ENCODE results near the gene LRP2. TPM values are rescaled to one million over a fixed set of nuclear protein-coding genes. Genes with fewer than 3 reads are reported as not detected.

LRP2 gene
- total RNA-seq, 2 donors from 2014 or later: 0.37 to 0.70 TPM

DNA sequence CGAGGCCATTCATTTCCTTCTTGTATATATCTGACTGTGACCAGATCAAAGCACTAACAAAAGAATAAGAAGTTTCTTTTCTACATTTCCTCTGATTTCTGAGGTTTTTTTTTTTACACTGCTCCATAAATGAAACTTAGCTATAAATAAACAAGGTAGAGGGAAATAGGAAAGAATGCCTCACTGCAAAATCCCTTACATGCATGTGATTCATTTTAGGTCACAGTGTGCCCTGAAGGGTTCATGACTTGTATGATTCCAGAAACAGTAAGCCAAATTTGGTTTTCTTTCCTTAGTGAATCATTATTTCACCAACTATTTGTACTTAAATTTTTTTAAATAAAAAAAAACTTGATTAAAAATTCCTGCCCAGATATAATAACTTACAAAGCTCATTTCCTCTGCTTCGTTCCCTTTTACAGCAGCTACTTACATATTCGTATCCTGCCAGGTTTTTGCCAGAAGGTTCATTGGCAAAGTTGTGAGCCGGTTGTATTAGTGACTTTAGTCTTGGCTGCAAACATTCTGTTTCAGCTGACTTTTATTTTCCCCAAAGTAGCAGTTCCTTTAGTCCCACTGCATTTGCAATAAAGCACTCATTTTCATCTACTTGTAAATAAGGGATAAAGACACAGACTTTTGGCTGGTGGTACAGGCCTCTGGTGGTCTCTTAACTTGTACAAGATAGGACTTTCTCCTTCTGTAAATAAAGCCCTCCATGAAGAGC is 58.6 kb downstream of the LRP2 start:
- H3K4me3 Mint-ChIP-seq: no peak overlapping the region
- H3K27ac Mint-ChIP-seq: no peak overlapping the region
- ATAC-seq (replicated peaks in 1 of 2): no peak
- no peak for DNase-seq
- peaks cover 10% of the 10 kb centered on the region for H3K27me3 Mint-ChIP-seq (ENCODE audit: low read depth)
- peaks cover under 1 to 4% of the 10 kb centered on the region in 2 donors for H3K9me3 Mint-ChIP-seq
- no peaks in the 10 kb centered on the region for H3K4me1 Mint-ChIP-seq (ENCODE audit: low read depth)
- H3K36me3 Mint-ChIP-seq (ENCODE audit: insufficient read depth in 2 of 2): no peaks in the 10 kb centered on the region

- no peaks in the 10 kb centered on the region for H3K36me3 Mint-ChIP-seq (ENCODE audit: insufficient read depth in 2 of 2)
These were observed 60.0 kb downstream of the LRP2 start for GRCh38 chr2:169302364-169302763.

GRCh38 chr2:169301596-169302335 is 60.6 kb downstream of the LRP2 start:
- Mint-ChIP-seq H3K4me1 (ENCODE audit: low read depth) (no peaks in the 10 kb centered on the region), H3K4me3 (no peak overlapping the region), H3K27ac (no peak overlapping the region), H3K9me3 (peaks cover 0 to 4% of the 10 kb centered on the region in 2 donors), H3K36me3 (ENCODE audit: insufficient read depth in 2 of 2) (no peaks in the 10 kb centered on the region), H3K27me3 (ENCODE audit: low read depth) (peaks cover 23% of the 10 kb centered on the region)
- DNase-seq: no peak
- ATAC-seq (replicated peaks in 1 of 2): no peak

More at GRCh38 chr2:169302364-169302763, 60.0 kb downstream of the LRP2 start:
- ATAC-seq (replicated peaks in 1 of 2): no peak
- no peak for DNase-seq
- Mint-ChIP-seq H3K4me1 (ENCODE audit: low read depth) (no peaks in the 10 kb centered on the region), H3K9me3 (peaks cover 0 to 4% of the 10 kb centered on the region in 2 donors), H3K27me3 (ENCODE audit: low read depth) (peaks cover 18% of the 10 kb centered on the region), H3K27ac (no peak overlapping the region), H3K4me3 (no peak overlapping the region)

- Mint-ChIP-seq H3K27ac (no peak overlapping the region), H3K36me3 (ENCODE audit: insufficient read depth in 2 of 2) (no peaks in the 10 kb centered on the region), H3K9me3 (peaks cover 0 to 4% of the 10 kb centered on the region in 2 donors), H3K4me3 (no peak overlapping the region), H3K4me1 (ENCODE audit: low read depth) (no peaks in the 10 kb centered on the region), H3K27me3 (ENCODE audit: low read depth) (peaks cover 26% of the 10 kb centered on the region)
- no peak for DNase-seq
- ATAC-seq (replicated peaks in 1 of 2): no peak
These were observed 61.5 kb downstream of the LRP2 start for GRCh38 chr2:169300636-169301530.

DNA sequence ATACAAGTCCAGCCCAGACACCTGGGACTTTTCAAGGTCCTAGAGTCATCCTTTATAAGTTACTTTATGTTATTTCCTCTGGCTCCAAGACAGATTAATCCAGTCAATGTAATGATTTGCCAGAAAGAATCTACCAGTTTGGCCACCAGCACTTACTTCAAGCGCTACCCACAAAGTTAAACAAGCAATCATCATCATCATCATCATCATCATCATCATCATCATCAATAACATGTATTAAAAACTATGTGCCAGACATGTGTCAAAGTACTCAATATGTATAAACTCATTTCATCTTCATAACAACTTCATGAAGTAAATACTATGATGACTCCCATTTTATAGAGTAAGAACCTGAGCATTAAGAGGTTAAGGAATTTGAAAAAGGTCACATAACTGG is 64.3 kb downstream of the LRP2 start:
- Mint-ChIP-seq H3K27ac (no peak overlapping the region), H3K4me3 (no peak overlapping the region), H3K4me1 (ENCODE audit: low read depth) (no peaks in the 10 kb centered on the region), H3K36me3 (ENCODE audit: insufficient read depth in 2 of 2) (no peaks in the 10 kb centered on the region), H3K27me3 (ENCODE audit: low read depth) (peaks cover 26% of the 10 kb centered on the region), H3K9me3 (no peaks in the 10 kb centered on the region)
- ATAC-seq (replicated peaks in 1 of 2): no peak
- DNase-seq: no peak

- Mint-ChIP-seq H3K36me3 (ENCODE audit: insufficient read depth in 2 of 2) (no peaks in the 10 kb centered on the region), H3K4me1 (ENCODE audit: low read depth) (no peaks in the 10 kb centered on the region), H3K27ac (no peak overlapping the region), H3K4me3 (no peak overlapping the region), H3K27me3 (ENCODE audit: low read depth) (peaks cover 16% of the 10 kb centered on the region), H3K9me3 (no peaks in the 10 kb centered on the region)
- ATAC-seq (replicated peaks in 1 of 2): no peak
- no peak for DNase-seq
These were observed 68.2 kb downstream of the LRP2 start for GRCh38 chr2:169294001-169294675.

DNA sequence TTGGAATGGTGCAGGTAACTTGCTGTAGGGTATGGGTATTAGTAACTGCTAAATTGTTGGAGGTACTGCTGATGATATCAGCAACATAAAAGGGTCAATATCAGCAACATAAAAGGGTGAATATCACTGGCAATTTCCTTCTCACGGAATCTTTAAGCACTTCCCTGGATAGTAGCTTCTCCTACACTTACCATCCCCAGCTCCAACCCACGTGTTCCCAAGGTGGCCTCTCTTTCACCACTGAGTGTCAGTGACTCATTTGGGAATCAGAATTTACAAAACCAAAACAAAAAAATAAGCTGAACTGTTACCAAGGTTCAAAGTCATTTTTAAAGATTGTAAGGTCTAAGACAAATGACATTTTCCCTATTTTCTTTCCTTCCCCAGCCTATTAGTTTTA is 70.8 kb downstream of the LRP2 start:
- no peaks in the 10 kb centered on the region for H3K9me3 Mint-ChIP-seq
- H3K36me3 Mint-ChIP-seq (ENCODE audit: insufficient read depth in 2 of 2): no peaks in the 10 kb centered on the region
- no peak overlapping the region for H3K4me3 Mint-ChIP-seq
- no peak overlapping the region for H3K27ac Mint-ChIP-seq
- no peak for ATAC-seq (replicated peaks in 1 of 2)
- peaks cover under 1% of the 10 kb centered on the region for H3K27me3 Mint-ChIP-seq (ENCODE audit: low read depth)
- DNase-seq: no peak
- H3K4me1 Mint-ChIP-seq (ENCODE audit: low read depth): no peaks in the 10 kb centered on the region

DNA sequence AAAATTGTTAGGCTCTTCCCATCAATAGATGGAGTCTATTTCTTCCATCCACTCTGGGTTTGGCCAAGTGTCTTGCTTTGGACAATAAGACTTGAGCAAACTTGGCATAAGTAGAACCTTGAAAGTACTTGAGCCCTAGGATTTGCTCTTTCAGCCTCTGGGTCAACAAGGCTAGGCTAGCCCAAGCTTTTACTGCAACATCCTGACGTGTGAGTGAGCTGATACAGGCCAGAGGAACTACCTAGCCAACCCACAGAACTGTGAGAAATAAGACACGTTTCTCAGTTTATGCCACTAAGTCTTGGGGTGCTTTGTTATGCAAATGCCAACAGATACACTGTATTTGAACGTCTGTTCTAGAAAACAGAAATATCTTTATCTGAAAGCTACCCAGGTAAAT is 71.9 kb downstream of the LRP2 start:
- DNase-seq (no peak), ATAC-seq (replicated peaks in 1 of 2) (no peak)
- no peaks in the 10 kb centered on the region for H3K36me3 Mint-ChIP-seq (ENCODE audit: insufficient read depth in 2 of 2)
- H3K27me3 Mint-ChIP-seq (ENCODE audit: low read depth): no peaks in the 10 kb centered on the region
- H3K27ac Mint-ChIP-seq: no peak overlapping the region
- no peak overlapping the region for H3K4me3 Mint-ChIP-seq
- H3K4me1 Mint-ChIP-seq (ENCODE audit: low read depth): no peaks in the 10 kb centered on the region
- no peaks in the 10 kb centered on the region for H3K9me3 Mint-ChIP-seq

DNA sequence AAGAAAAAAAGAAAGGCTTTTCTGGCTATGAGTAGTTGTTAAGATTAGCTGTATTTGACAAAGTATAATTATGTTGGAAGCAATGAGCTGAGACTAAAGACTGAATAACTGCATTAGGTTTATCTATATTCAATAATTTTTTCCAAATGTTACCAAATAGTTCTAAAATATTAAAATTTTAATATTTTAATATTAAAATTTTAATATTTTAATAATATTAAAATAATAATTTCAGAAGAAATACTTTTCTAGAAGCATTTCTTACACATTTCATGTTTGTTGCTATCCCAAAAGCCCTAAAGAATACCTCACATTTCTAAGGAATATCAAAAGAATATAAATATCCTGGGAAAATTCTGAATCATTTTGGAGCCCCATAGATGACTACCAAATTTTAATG is 74.7 kb downstream of the LRP2 start:
- no peaks in the 10 kb centered on the region for H3K27me3 Mint-ChIP-seq (ENCODE audit: low read depth)
- DNase-seq (no peak), ATAC-seq (replicated peaks in 1 of 2) (no peak)
- no peaks in the 10 kb centered on the region for H3K9me3 Mint-ChIP-seq
- no peak overlapping the region for H3K27ac Mint-ChIP-seq
- H3K36me3 Mint-ChIP-seq (ENCODE audit: insufficient read depth in 2 of 2): no peaks in the 10 kb centered on the region
- no peaks in the 10 kb centered on the region for H3K4me1 Mint-ChIP-seq (ENCODE audit: low read depth)
- no peak overlapping the region for H3K4me3 Mint-ChIP-seq

GRCh38 chr2:169286624-169287231 is 75.6 kb downstream of the LRP2 start:
- H3K9me3 Mint-ChIP-seq: no peaks in the 10 kb centered on the region
- ATAC-seq (replicated peaks in 1 of 2): no peak
- no peaks in the 10 kb centered on the region for H3K36me3 Mint-ChIP-seq (ENCODE audit: insufficient read depth in 2 of 2)
- no peaks in the 10 kb centered on the region for H3K27me3 Mint-ChIP-seq (ENCODE audit: low read depth)
- no peak overlapping the region for H3K27ac Mint-ChIP-seq
- no peaks in the 10 kb centered on the region for H3K4me1 Mint-ChIP-seq (ENCODE audit: low read depth)
- DNase-seq: no peak
- H3K4me3 Mint-ChIP-seq: no peak overlapping the region

DNA sequence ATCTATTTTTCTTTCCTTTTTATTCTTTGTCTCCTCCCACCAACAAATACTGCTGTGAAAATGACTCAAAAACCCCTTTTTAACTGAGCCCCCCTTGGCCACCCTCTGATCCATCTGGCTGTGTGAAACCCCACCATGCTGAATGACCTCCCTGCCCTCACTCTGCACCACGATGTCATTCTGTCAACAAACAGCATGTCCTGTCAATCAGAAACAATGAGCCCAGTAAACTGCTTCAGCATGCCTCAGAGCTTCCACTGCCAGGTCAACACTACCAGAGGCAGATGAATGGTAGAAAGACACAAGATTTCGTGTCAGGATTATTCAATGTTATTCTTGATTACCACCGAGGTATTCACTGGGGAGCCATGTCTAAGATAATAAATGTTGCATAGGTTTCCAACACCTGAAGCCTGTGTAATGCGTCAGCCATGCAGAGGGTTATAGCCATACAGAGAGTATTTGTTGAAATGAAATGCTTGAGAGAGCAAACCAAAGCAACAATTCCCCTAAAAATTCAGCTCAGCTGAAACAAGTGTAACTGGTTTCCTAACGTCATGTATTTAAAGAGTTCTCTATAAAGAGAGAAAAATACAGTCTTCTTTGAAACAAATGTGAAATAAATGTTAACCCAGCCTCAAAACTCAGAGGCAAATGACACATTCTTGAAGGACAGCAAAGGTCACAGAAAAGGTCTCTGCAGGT is 76.7 kb downstream of the LRP2 start:
- no peaks in the 10 kb centered on the region for H3K36me3 Mint-ChIP-seq (ENCODE audit: insufficient read depth in 2 of 2)
- H3K4me1 Mint-ChIP-seq (ENCODE audit: low read depth): no peaks in the 10 kb centered on the region
- H3K4me3 Mint-ChIP-seq: no peak overlapping the region
- H3K27me3 Mint-ChIP-seq (ENCODE audit: low read depth): no peaks in the 10 kb centered on the region
- H3K27ac Mint-ChIP-seq: no peak overlapping the region
- H3K9me3 Mint-ChIP-seq: no peaks in the 10 kb centered on the region
- no peak for ATAC-seq (replicated peaks in 1 of 2)
- no peak for DNase-seq

DNA sequence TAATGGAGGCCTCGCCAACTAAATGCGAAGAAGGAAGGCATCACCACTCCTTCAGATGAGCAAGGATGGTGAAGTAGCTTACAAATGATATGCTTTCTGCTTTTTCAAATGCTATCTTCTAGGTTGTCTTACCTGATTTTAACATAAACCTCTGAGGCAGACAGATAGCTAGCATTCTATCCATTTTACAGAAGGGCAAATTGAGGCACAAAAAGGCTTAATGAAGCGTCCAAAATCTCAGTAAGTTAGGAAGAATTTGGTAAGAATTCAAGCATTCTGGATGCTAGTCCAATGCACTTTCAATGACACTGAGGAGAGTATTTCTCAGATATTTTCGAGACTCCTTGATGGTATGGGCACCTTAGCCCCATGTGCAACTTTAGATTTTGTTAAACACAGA is 81.8 kb downstream of the LRP2 start:
- H3K4me3 Mint-ChIP-seq: no peak overlapping the region
- H3K9me3 Mint-ChIP-seq: no peaks in the 10 kb centered on the region
- H3K27me3 Mint-ChIP-seq (ENCODE audit: low read depth): no peaks in the 10 kb centered on the region
- H3K4me1 Mint-ChIP-seq (ENCODE audit: low read depth): no peaks in the 10 kb centered on the region
- ATAC-seq (replicated peaks in 1 of 2) (no peak), DNase-seq (no peak)
- H3K36me3 Mint-ChIP-seq (ENCODE audit: insufficient read depth in 2 of 2): no peaks in the 10 kb centered on the region
- no peak overlapping the region for H3K27ac Mint-ChIP-seq

Measured in activated T-cell treated with anti-CD3 and anti-CD28 coated beads, Interleukin-2, amount 50 U/mL, for 72 hours (primary cell).